Colonic mucosa (tissue), 4 donors: Measurements from ENCODE around the gene OR52B2. TPM values are rescaled to one million over a fixed set of nuclear protein-coding genes. Genes with fewer than 3 reads are reported as not detected.
"Not testable (repeated sequence)": the region's sequence is repeated elsewhere in the genome, so short reads cannot be mapped to it uniquely, and the experiment has no call there.

Source experiments
- DNase-seq: peaks from one replicate; pipeline ENCODE4 v3.0.0-alpha.2; 2020
- H3K27ac ChIP-seq: fragments of 200-600 bp; one replicate; pipeline ENCODE4 v1.8.0; 2021
- H3K27me3 ChIP-seq: fragments of 200-600 bp; one replicate; pipeline ENCODE4 v1.8.0; 2021
- H3K36me3 ChIP-seq: fragments of 200-600 bp; one replicate; pipeline ENCODE4 v1.8.0; 2021
- H3K4me1 ChIP-seq: fragments of 200-600 bp; one replicate; pipeline ENCODE4 v1.8.0; 2021; ENCODE audit warnings: mild to moderate bottlenecking
- H3K4me3 ChIP-seq: fragments of 200-600 bp; one replicate; pipeline ENCODE4 v1.8.0; 2021
- H3K9ac ChIP-seq, 2 donors: one replicate each; pipeline ENCODE4 v1.7.0; 2013; ENCODE audit warnings: control low read depth in 2 of 2, low read depth in 2 of 2, low read length in 2 of 2
- H3K9me3 ChIP-seq: fragments of 200-600 bp; one replicate; pipeline ENCODE4 v1.8.0; 2021
- intact Hi-C: fragments of 100-400 bp; cut with DNase I; formaldehyde crosslinking; loops from one replicate; pipeline ENCODE4 v1.14.1; 2022
- total RNA-seq, 2 donors: library from RNA; stranded (reverse); fragmentation: NEBNext Ultra II Directional in 1 of 2; extraction: Animal tissue kit (Norgen Biotek cat#: 25700) in 1 of 2; gene quantifications; one replicate each; pipeline ENCODE4 v1.2.1, GENCODE V29; 2021
- TF ChIP-seq, protein P1 (sequence below): fragments of 200-600 bp; IDR thresholded peaks from one replicate; pipeline ENCODE4 v1.8.0; 2022; ENCODE audit warnings: antibody characterized with exemption, mild to moderate bottlenecking
- donor health status: healthy.
- donor health status: DM: no; HTN: no; CAD: no.
- donor health status: DM: no; HTN: no; CAD: no.

The OR52B2 gene
- total RNA-seq, 2 donors from 2014 or later = 0.25 TPM; not detected in 1

DNA sequence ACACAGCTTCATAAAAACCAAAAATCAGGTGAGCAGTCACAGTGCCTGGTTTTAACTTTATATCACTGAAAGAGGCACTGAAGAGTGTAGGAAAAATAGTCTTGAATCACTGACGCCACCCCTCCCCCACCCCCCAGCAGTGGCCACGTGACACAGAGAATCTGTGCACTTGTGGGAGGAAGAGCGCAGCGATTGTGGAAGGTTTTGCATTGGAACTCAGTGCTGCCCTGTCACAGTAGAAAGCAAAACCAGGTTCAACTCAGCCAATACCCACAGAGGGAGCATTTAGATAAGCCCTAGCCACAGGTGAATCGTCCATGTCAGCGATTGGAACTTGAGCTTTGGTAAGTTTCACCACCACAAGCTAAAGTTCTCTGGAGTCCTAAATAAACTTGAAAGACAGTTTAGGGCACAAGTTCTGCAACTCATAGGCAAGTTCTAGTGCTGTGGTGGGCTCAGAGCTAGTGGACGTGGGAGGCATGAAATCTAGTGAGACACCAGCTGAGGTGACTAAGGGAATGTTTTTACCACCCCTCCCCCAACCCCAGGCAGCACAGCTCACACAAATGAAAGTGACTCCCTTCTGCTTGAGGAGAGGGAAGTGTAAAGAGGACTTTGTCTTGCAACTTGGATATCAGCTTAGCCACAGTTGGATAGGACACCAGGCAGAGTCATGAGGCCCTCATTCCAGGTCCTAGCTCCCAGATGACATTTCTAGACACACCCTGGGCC, 13.3 kb downstream of the OR52B2 start:
- TF ChIP-seq, protein P1, sequence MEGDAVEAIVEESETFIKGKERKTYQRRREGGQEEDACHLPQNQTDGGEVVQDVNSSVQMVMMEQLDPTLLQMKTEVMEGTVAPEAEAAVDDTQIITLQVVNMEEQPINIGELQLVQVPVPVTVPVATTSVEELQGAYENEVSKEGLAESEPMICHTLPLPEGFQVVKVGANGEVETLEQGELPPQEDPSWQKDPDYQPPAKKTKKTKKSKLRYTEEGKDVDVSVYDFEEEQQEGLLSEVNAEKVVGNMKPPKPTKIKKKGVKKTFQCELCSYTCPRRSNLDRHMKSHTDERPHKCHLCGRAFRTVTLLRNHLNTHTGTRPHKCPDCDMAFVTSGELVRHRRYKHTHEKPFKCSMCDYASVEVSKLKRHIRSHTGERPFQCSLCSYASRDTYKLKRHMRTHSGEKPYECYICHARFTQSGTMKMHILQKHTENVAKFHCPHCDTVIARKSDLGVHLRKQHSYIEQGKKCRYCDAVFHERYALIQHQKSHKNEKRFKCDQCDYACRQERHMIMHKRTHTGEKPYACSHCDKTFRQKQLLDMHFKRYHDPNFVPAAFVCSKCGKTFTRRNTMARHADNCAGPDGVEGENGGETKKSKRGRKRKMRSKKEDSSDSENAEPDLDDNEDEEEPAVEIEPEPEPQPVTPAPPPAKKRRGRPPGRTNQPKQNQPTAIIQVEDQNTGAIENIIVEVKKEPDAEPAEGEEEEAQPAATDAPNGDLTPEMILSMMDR = no peak
- Histone ChIP-seq H3K27me3 (no peaks in the 10 kb centered on the region), H3K9me3 (no peaks in the 10 kb centered on the region), H3K4me3 (no peak overlapping the region), H3K36me3 (no peaks in the 10 kb centered on the region), H3K9ac (no peak overlapping the region), H3K4me1 (no peaks in the 10 kb centered on the region), H3K27ac (no peak overlapping the region)
- no peak for DNase-seq
- intact Hi-C loops = no loop called here

DNA sequence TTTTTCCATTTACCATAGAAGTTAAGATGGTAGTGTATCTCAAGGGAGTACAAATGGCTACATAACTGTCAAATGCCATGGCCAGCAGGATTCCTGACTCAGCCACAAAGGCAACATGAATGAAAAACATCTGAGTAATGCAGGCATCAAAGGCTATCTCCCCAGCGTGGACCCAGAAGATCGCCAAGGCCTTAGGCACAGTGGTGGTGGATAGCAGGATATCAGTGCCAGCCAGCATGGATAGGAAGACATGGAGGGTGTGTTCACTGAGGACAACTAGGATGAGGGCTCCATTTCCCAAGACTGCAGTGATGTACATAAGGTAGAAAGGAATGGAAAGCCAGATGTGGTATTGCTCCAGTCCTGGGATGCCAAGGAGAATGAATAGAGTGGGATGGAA, 18.0 kb downstream of the OR52B2 start:
- H3K4me3 ChIP-seq = no peak overlapping the region
- H3K4me1 ChIP-seq = no peaks in the 10 kb centered on the region
- H3K36me3 ChIP-seq = no peaks in the 10 kb centered on the region
- H3K9ac ChIP-seq = no peak overlapping the region
- intact Hi-C loops = no loop called here
- no peak for DNase-seq
- H3K9me3 ChIP-seq = no peaks in the 10 kb centered on the region
- TF ChIP-seq, protein P1 = no peak
- H3K27ac ChIP-seq = no peak overlapping the region
- H3K27me3 ChIP-seq = no peaks in the 10 kb centered on the region

DNA sequence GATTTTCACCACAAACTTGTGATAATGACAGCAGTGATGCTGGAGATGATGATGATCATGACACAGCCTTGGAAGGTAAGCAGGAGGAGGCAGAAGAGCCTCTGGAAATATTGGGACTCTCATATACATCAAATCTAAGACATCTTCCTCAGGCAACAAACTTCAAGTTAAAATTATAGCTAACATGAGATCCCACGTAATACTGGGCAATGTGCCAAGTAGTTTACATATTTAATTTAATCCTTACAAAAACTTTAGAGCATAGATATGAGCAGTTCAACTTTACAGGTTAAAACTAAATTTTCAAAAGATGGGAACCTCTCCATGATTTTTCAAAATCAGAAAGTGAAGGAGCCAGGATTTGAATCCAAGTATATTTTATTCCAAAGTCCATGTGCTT, 19.0 kb downstream of the OR52B2 start:
- TF ChIP-seq, protein P1 = no peak

DNA sequence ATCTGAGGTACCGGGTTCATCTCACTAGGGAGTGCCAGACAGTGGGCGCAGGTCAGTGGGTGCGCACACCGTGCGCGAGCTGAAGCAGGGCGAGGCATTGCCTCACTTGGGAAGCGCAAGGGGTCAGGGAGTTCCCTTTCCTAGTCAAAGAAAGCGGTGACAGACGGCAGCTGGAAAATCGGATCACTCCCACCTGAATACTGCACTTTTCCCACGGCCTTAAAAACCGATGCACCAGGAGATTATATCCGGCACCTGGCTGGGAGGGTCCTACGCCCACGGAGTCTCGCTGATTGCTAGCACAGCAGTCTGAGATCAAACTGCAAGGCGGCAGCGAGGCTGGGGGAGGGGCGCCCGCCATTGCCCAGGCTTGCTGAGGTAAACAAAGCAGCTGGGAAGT, 26.4 kb downstream of the OR52B2 start:
- DNase-seq, H3K4me1 ChIP-seq, H3K27ac ChIP-seq, H3K9ac ChIP-seq, H3K9me3 ChIP-seq, H3K36me3 ChIP-seq, H3K4me3 ChIP-seq, intact Hi-C loops, H3K27me3 ChIP-seq: not testable (repeated sequence)

More for the DNA sequence above, 19.0 kb downstream of the OR52B2 start:
- no peaks in the 10 kb centered on the region for H3K9me3 ChIP-seq
- no peak for DNase-seq
- H3K9ac ChIP-seq = no peak overlapping the region
- intact Hi-C loops = no loop called here
- no peak overlapping the region for H3K4me3 ChIP-seq
- no peaks in the 10 kb centered on the region for H3K36me3 ChIP-seq
- no peaks in the 10 kb centered on the region for H3K27me3 ChIP-seq
- H3K4me1 ChIP-seq = no peaks in the 10 kb centered on the region
- H3K27ac ChIP-seq = no peak overlapping the region

DNA sequence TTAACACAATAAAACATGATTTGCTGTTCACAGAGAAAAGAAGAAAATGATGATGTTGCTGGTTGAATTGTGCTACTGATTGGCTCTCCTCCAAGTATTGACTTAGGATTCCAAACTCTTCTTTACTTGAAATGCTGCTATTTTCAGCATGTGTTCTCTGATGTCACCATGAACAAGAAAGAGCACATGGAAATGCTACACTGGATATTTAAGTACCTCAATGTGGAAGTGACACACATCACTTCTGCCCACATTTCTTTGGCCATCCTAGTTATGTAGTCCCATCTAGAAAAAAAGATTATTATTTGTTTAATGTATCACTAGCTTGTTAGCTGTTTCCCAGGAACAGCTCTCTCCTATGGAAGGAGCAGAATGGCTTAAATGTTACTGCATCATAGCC, 27.2 kb downstream of the OR52B2 start:
- Histone ChIP-seq H3K27ac (no peak overlapping the region), H3K27me3 (no peaks in the 10 kb centered on the region), H3K36me3 (no peaks in the 10 kb centered on the region), H3K4me1 (no peaks in the 10 kb centered on the region), H3K9me3 (no peaks in the 10 kb centered on the region), H3K4me3 (no peak overlapping the region), H3K9ac (no peak overlapping the region)
- TF ChIP-seq, protein P1 = no peak
- no peak for DNase-seq
- intact Hi-C loops = no loop called here

DNA sequence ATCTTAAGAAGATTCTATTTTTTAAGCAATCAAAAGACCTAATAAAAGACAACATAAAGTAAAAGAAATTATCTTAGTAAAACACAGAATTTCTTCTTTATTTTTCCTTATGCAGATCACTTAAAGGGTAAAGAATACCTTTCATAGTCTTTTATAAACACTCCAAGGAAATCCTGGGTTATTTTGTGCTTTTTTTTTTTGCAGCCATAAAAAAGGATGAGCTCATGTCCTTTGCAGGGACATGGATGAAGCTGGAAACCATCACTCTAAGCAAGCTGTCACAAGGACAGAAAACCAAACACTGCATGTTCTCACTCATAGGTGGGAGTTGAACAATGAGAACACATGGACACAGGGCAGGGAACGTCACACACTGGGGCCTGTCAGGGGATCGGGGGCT, 34.2 kb downstream of the OR52B2 start:
- H3K27me3 ChIP-seq, H3K36me3 ChIP-seq, intact Hi-C loops, H3K9me3 ChIP-seq, H3K4me3 ChIP-seq, H3K27ac ChIP-seq, H3K4me1 ChIP-seq, DNase-seq, H3K9ac ChIP-seq: not testable (repeated sequence)
